NAMALWA (cell line): Measurements from ENCODE around the gene SMYD3.

Experiments
- DNase-seq: peaks from one replicate; pipeline ENCODE4 v3.0.0-alpha.2; 2015; ENCODE audit warnings: low spot score

SMYD3 gene

DNA sequence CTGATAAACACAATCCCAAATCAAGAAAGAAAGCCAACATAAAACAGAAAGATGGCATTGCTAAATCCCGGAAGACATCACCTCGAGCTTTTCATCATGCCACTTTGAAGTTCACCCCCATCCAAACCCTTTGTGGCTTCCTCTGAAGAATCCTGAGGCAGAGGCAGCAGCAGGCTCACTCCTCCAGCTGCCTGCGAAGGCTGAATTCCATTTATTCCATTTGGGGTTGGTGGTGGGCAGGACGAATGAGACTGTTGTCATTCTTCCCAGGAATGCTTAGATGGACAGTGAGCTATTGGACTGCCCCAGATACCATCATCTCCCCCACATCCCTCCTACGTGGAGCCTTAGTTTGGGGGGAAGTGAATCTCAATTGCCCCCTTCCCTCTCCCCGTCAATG lies 437.5 kb downstream of the SMYD3 start:
- DNase-seq: no peak

DNA sequence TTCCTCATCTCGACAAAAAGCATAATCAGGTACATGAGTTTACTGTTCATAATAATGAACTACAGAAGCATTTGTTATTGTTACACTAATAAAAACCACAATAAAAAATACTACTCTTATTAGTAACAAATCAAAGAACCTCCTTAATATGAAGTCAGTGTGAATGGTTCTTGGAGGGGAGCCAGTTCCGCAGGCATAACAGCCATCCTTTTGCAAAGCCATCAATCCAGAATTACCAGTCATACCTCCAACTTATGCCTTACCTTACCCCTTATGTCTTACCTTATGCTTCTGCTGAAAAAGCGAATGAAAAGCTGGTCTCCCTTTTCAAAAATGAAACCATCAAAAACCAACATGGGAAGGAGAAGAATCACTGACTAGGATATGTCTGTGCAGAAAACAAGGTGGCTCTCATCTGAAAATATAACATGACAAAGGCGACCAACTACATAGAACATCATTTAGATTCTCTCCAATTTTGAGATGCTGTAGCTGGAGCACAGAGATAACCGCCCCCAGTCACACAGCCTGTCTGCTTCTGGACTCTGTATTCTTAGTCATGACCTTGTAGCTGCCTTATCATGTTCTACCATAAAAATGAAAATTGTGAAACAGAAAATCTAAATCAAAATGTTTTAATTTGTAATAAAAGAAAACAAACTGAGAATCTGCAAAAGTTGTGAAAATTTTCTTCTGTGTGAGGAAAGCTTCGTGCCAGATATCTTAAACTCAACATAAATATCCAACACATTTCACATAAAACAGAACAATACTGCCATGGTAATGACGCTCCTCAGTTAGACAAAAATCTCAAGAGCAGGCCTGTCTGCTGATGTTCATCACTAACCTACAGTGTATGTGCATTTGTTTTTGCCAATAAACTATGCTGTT lies 438.2 kb downstream of the SMYD3 start:
- DNase-seq: no peak

DNA sequence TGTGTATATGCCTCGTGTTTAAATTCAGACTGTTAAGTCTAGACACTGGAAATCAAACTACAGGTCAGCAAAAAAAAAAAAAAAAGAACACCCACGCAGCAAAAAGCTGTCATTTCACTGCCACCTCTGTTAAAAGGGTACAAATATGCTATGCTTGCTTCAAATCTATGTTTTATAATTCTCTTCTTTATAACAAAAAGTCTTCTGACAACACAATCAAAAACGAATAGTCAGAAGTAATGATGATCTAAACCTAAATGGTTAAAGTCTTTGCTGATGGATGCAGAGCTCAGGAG lies 438.9 kb downstream of the SMYD3 start:
- no peak for DNase-seq

DNA sequence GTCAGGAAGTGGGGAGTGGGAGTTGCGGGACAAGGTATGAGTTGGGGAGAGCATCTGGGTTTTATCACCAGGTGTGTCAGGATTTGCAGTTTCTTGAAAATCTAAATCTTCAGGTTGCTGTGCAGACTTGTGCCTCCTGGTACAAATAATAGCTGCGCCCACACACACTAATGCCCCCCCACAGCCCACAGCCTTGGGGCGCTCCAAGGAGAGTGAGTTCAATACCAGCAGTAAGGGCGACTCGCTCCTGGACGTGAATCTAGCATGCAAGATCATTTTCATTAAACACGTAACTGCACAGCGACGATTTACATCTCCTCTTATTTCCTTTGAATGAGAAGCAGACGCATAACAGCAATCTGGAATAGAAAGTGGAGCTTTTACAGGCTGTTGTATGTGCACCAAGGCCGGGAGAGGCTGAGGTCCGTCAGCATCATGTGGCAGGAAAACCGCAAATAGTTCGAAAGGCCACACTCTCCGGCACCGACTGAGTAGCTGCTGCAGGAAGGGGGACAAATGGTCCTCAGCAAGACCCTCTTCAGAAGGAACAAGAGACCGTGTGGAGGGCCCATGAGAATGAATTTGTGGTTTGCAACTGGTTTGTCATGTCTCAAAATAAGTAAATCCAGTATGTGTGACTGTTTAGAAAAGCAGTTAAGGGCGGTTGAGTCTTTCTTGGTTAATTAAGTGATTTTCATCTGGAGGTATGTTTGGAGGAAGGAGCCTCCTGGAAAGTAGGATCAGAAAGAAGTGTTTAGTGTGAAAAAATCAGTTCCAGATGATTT lies 439.5 kb downstream of the SMYD3 start:
- no peak for DNase-seq

DNA sequence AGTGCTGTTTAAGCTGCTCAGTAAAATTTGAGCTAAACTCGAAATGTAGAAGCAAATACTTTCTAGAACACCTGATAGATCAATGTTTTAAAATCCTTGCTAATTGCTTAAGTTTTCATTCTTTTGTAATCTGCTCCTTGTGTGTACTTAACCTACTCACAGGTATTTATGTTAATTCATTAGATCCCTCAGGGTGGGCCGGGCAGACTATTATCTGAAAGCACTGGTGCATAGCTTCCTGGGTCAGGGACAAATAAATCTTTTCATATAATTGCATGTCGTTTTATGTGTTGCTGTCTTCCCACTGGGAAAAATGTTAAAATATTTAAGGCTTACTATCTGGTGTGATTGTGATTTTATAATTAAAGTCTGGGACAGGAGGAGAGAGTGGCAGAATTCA lies 440.5 kb downstream of the SMYD3 start:
- DNase-seq: no peak

DNA sequence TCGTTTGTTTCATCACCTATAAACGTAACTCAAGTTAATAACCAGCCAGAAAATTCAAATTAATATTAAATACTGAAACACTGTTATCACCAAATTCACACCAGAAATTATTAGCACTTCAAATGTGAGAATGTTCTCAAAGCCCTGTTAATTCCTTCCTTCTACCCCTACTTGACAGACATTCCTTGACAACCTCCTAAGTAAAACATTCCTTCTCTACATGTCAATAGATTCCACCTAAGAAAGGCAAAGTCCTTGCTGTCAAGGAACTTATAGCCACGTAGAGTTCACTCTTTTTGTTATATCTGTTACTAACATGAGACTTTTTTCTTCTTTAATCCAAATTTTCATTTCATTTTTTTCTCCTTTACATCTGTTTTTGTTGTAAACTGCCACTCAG lies 441.5 kb downstream of the SMYD3 start:
- no peak for DNase-seq

DNA sequence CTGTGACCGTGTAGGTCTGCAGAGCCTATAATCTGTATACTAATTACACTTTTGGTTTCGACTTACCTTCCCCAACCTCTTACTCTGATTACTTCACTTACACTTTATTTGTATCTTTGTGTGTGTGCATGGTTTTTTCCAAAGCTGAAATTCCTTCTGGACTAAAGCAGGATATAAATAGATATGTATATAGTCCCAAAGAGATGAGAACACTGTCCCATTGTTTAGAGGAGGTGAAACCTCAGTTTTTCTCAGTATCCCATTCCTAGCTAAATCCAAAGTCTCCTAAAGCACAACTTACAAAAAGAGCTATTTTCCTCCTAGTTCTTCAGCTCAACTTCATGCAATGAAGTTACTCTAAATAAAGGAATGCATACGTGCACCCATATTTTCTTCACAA lies 442.2 kb downstream of the SMYD3 start:
- DNase-seq: no peak

DNA sequence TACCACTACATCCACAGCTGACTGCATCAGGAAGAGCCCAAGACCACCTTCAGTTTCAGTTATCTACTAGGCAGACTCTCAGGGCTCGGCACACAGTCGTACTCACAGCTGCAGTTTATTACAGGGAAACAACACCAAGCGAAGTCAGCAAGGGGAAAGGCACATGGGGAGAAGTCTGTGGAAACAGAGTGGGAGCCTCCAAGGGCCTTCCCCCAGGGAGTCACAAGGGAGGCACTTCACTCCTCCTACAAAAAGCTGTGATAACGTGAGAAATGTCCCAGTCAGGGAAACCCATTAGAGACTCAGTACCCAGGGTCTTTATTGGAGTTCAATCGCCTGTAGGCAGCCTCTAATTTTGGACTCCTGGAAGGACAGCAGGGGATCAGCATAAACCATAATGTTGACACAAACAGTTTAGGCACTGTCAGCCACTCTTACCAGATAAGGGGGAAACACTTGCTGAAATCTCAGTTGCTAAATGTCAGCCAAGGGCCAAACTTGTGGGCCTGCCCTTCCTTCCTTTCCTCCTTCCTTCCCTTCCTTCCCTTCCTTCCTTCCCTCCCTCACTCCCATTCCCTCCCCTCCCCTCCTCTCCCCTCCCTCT lies 444.0 kb downstream of the SMYD3 start:
- no peak for DNase-seq

DNA sequence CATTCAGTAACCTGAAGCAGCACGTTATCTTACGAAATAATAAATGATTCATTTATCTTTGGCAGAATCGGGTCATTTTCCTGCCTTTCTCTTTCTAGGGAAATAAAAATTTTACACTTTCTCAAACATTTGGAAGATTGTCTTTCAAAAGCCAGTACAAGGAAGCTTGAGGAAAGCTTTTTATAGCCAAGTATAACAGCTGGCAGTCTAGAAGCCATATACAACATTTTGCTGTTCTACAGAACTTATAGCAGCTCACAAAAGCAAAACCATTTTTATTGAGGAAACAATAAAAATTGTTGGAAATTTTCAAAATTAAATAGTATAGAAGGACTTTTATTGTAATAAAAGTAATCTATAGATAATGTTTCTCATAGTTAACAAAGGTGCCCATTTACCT lies 448.6 kb downstream of the SMYD3 start:
- no peak for DNase-seq

DNA sequence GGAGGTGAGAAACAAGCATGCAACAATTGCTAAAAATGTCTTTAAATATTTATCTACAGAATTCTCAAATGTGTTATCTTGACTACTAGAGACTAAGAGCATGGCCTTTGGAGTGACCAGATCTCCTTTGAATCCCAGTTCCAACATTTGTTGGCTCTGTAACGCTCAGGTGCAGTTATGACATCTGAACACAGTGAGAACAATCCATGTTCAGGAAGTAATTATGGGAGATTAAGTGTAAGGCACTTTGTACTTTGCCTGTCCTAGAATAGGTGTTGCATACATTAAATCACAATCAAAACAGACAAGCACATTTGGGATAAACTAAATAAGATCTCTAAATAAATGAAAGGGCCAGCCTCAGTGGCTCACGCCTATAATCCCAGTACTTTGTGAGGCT lies 454.5 kb downstream of the SMYD3 start:
- DNase-seq: no peak

DNA sequence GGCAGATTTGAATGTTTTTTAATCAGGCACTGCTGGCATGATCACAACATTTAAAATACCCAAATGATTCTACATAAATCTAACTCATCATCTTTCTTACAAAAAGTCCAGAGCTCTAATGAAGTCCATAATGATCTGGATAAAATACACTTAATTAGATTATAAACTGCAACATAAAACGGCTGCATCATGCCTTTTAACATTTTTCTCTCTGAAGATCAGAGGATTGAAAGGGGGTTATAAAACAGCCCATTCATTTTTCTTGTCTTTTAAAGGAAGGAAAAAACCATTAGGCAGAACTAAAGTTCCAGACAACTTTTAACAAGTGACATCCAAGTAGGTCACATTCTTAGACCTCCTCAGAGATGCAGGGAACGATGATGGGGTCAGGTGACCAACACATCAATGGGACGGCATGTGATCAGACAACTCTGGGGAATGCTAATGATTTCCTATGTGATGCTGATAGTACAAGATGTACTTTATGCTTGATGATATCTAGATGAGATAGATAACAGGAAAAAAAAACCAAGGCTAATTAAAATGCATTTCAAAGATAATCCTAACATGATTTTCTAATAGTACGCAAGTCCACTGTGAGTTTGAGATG lies 455.1 kb downstream of the SMYD3 start:
- DNase-seq: no peak

DNA sequence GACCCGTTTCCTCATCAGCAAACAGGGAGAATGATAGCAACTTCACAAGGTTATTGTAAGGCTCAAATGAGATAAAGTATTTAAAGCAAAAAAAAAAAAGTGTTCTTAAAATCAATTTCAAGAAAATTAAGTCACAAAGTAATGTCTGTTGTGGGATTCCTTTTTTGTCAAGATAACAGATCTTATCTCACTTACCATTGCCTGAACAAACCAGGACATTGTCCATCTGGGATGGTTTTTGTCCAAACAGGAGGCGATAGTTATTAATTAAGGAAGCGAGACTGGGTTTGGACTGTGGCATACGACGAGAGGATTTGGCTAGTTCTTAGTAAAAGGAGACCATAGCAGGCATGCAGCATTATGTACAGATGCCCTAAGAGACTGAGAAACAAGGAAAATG lies 458.4 kb downstream of the SMYD3 start:
- DNase-seq: no peak

DNA sequence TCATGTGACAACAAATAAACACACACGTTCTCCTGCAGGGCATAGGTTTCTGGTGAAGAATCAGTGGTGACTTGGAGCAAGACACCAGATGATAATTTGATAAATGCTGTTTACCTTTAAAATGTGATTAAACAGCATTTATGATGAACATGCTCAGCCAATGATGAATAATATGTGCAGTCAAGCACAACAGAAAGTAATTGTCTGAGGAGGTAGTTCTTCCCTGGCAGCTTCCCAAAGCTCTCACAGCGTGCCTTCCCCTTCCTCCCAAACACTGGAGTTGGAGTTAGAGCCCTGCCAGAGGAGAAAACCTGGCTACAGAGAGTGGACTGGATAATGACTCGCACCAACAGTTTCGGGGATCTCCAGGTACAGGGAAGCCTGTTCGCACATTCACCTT lies 463.5 kb downstream of the SMYD3 start:
- no peak for DNase-seq

DNA sequence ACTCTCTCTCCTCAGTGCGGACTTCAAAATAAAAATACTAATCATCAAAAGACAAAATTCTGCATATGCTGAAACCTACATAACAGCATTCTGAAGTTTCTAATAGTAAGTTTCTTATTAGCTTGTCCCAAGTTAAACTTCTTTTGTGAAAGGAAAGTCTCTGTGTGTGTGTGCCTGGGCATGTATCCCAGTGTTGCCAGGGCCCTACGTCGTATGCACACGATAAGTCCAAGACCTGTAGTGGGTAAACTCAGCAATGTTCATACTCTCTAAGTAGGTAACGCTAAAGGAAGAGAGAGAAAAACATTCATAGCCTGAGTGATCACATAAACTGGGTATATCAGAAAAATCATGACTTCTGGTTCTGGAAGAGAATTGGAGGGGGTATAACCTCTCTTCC lies 465.7 kb downstream of the SMYD3 start:
- DNase-seq: no peak

DNA sequence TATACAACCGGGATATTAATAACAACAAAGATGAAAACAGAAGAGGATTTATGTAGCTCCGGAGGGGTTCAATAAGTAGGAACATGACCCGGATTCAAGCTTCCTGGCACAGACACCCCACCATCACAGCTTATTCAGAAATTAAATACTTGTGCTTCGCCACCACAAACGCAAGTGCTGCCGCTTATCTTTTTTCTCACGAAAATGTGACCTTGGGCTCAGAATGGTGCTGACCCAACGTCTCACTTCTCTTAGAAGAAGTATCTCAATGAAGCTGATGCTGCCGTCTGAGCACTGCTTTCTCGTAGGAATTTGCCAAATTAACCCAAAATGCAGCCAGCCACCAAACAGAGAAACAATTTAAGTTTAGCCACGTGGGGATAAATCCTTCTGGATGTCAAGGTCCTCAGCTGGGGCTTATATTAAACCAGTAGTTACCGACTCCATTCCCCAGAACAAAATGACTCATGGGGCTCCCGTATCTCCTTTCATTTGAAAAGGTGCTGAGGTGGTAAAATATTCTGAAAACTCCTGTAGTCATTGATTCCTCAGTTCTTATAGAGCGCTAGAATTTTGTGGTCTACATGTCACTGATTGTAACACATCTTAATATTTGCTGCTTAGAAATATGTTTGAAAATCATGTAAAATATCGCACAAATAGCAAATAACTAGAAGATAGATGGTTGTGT lies 466.7 kb downstream of the SMYD3 start:
- DNase-seq: no peak

DNA sequence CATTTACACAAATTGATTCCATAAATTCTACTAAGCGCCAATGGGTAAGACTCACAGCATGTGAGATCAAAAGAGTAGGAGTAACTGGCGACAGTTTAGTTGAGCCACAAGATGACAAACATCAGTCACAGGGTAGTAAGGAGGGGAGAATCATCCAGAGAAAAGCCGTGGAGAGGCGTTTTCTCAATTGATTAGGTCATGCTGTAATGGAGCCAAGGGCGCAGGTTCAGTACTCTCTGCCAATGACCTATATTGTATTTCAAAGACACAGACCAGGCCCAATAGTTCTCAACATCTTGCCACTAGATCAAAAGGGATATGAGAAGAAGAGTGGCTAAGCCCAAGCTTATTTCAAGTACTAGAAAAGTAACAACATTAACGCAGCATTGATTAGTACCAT lies 467.5 kb downstream of the SMYD3 start:
- DNase-seq: no peak

DNA sequence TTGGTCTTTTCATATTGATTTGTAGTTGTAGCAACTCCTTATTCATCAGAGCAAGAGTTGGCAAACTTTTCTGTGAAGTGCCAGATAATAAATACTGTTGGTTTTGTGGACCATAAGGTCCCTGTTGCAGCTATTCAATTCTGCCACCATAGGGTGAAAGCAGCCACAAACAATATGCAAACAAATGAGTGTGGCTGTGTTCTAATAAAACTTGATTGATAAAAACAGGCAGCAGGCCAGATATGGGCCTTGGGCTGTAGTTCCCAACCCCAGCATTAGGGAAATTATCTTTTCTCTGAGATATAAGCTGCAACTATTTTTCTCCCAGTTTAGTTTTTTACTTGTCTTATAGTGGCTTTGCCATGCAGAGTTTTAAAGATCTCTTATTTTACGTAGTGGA lies 469.2 kb downstream of the SMYD3 start:
- DNase-seq: no peak

DNA sequence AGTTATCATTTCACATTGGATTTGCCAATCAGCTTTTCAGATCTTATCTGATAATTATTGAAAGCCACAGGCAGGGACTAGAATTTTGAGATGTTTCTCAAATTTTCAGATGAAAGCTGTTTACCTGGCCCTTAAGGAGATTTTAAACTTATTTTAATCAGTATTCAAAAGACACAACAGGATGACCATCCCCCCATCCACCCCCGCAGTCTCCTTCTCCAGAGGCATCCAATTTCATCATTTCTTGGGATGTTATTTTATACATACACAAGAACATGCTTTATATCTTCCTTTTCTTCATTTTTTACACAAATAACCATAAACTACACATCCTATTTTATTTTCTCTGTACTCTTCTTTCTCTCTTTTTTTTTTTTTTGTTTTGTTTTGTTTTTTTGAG lies 470.9 kb downstream of the SMYD3 start:
- no peak for DNase-seq

DNA sequence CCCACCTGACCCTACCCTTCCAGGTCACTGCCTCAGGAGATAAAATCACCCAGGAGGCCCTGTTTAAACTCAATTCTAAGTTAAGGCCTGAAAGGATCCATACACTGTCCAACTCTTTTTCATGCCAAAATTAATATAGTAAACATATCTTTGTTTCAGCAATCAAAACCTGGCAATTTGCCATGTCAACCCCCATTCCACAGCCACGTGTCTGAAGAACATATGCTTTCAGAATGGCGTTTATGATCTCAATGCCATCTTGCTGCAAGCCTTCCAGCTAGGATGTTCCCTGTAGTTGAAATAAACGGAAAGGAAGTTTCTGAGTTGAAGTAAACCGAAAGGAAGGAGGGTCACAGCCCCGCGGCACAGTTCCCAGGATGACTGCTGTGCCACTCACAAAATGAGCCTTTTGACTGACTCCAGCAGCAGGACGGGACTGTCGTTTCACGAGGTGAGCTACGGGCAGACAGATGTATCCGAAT lies 472.0 kb downstream of the SMYD3 start:
- DNase-seq: no peak

DNA sequence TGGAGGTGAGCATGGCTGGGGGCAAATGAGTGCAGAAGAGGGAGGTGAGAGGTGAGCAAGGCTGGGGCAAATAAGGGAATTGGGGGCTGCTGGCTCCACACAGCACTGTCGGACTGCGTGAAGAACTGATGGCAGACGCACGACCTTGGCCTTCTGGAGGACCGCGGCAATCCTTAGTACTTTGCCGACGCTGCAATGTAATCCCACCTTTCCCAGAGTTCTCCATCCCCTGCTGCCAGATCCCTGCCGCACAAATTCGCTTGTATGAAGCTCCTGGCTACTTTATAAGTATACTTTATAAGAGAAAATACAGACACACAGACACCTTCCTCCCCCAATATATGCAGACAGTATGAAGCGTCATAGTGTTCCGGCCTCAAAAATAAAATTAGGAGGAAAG lies 472.4 kb downstream of the SMYD3 start:
- DNase-seq: no peak

DNA sequence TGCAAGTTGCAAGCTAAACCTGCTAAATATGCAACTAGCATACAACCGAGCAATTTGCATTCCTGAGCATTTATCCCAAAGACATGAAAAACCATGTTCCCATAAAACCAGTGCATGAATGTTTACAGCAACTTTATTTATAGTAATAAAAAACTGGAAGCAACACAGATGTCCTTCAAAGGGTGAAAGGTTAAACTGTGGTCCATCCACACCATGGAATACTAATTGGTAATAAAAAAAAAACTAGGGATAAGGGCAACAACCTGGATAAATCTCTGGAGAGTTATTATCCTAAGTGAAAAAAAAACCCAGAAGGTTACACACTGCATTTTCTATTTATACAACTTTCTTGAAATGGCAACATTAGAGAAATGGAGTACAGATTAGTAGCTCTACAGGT lies 474.1 kb downstream of the SMYD3 start:
- no peak for DNase-seq

DNA sequence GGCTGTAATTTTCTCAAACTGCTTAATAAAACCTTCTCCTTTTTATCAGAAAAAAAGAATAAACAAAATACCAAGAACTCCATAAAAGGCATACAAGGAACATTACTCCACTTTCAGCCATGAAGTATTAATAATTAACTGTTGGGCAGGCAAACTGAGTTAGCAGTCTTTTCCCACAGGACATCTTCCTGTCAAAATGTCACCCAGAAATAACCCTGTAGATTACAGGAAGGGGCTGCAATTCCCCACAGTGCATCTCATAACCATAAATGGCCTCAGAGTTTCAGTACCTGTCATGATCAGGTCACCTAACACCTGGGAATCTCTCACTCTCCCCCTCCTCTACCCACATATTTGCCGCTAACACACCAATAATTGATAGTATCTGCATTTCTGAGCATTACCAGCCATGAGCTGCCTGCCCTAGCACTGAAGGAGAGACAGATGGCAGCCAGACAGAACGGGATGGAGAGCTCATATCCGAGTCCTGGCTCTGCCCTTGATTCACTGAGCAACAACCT lies 475.0 kb downstream of the SMYD3 start:
- DNase-seq: no peak
